GM21390 (cell line): ENCODE results near the gene ACTR8.

Experiments
- ATAC-seq: cut with Tn5 transposase; IDR thresholded peaks from one replicate; pipeline ENCODE4 v1.9.1; 2021; ENCODE audit not compliant: unreplicated experiment

Gene ACTR8

DNA sequence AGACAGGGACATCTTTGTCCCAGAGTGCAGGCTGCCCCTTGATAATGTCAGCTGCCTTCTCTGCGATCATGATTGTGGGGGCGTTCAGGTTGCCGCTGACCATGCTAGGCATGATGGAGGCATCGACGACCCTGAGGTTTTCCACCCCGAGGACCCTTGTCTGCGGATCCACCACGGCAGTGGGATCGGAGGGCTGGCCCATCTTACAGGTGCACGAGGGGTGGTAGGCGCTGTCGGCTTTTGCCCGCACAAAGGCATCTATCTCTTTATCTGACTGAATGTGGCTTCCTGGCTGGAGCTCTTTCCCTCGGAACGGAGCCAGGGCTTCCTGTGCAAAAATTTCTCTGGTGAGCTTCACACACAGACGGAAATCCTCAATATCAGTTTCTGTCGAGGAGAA, 64.1 kb downstream of the ACTR8 start:
- ATAC-seq: no peak

DNA sequence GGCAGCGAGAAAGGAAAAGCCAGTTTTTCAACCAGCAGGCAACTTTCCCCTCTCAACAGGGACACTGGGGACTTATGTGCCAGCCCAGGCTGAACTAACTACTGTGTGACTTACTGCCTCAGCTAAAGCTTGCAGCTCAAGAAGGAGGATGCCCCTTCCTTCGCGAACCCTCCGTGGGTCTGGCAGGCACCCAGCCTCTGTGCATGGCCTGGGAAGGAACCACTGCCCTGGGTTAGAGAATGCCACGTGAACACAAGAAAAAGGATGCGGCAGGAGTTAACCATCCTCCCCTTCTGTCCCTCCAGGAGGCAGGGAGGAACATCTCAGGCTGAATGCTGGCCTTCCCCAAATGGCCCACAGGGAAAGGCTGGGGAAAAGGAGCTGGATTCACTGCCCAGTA, 64.7 kb downstream of the ACTR8 start:
- no peak for ATAC-seq
